HEK293T (cell line): Measurements from ENCODE around the gene STK16.

ENCODE experiments used
- CTCF ChIA-PET: fragments of 350-600 bp; formaldehyde crosslinking; extraction: SDS; loops from one replicate; lab custom pipeline; 2021; ENCODE audit warnings: antibody characterized with exemption, inconsistent platforms; lab: Yijun Ruan, JAX
- POLR2A ChIA-PET: fragments of 350-600 bp; formaldehyde crosslinking; extraction: SDS; loops from one replicate; lab custom pipeline; 2020; ENCODE audit warnings: antibody characterized with exemption, inconsistent platforms; lab: Yijun Ruan, JAX
- DNase-seq: peaks from one replicate; pipeline ENCODE4 v3.0.0; 2012; ENCODE audit warnings: mixed read lengths; ENCODE audit errors: extremely low spot score
- ARNT ChIP-seq: fragments of 450-650 bp; IDR thresholded peaks from 2 replicates; pipeline ENCODE4 v1.6.1; 2017; ENCODE audit warnings: mild to moderate bottlenecking
- BHLHE40 ChIP-seq: fragments of 450-650 bp; IDR thresholded peaks from 2 replicates; pipeline ENCODE4 v1.6.1; 2016; ENCODE audit warnings: mild to moderate bottlenecking, moderate library complexity, borderline replicate concordance
- CTBP1 ChIP-seq: fragments of 450-650 bp; IDR thresholded peaks from 2 replicates; pipeline ENCODE4 v1.6.1; 2016; ENCODE audit warnings: borderline replicate concordance
- ELF4 ChIP-seq: fragments of 450-650 bp; IDR thresholded peaks from 2 replicates; pipeline ENCODE4 v1.6.1; 2017; ENCODE audit warnings: antibody characterized with exemption
- FOXA1 ChIP-seq: fragments of 450-650 bp; IDR thresholded peaks from 2 replicates; pipeline ENCODE4 v1.6.1; 2016; ENCODE audit warnings: mild to moderate bottlenecking
- FOXK2 ChIP-seq: fragments of 450-650 bp; IDR thresholded peaks from 2 replicates; pipeline ENCODE4 v1.6.1; 2016; ENCODE audit warnings: mild to moderate bottlenecking
- FOXM1 ChIP-seq: fragments of 450-650 bp; IDR thresholded peaks from 2 replicates; pipeline ENCODE4 v1.6.1; 2017; ENCODE audit warnings: mild to moderate bottlenecking, borderline replicate concordance
- HDGF ChIP-seq: fragments of 450-650 bp; IDR thresholded peaks from 2 replicates; pipeline ENCODE4 v1.6.1; 2017; ENCODE audit warnings: antibody characterized with exemption, borderline replicate concordance
- L3MBTL2 ChIP-seq: fragments of 450-650 bp; conservative IDR thresholded peaks from 2 replicates; pipeline ENCODE4 v1.6.1; 2016; ENCODE audit warnings: mild to moderate bottlenecking
- LEF1 ChIP-seq: fragments of 450-650 bp; IDR thresholded peaks from 2 replicates; pipeline ENCODE4 v1.6.1; 2017; ENCODE audit warnings: mild to moderate bottlenecking, borderline replicate concordance
- NFRKB ChIP-seq: fragments of 450-650 bp; IDR thresholded peaks from 2 replicates; pipeline ENCODE4 v1.6.1; 2016; ENCODE audit warnings: mild to moderate bottlenecking, moderate library complexity
- PKNOX1 ChIP-seq: fragments of 450-650 bp; IDR thresholded peaks from 2 replicates; pipeline ENCODE4 v1.6.1; 2016
- SP1 ChIP-seq: fragments of 450-650 bp; IDR thresholded peaks from 2 replicates; pipeline ENCODE4 v1.6.1; 2017
- SUZ12 ChIP-seq: fragments of 450-650 bp; IDR thresholded peaks from 2 replicates; pipeline ENCODE4 v1.6.1; 2016; ENCODE audit warnings: mild to moderate bottlenecking
- TARDBP ChIP-seq: fragments of 450-650 bp; IDR thresholded peaks from 2 replicates; pipeline ENCODE4 v1.6.1; 2016
- ZNF384 ChIP-seq: fragments of 450-650 bp; IDR thresholded peaks from 2 replicates; pipeline ENCODE4 v1.6.1; 2016

The STK16 gene

GRCh38 chr2:219249203-219249980, 4.1 kb downstream of the STK16 start:
- POLR2A ChIA-PET: interaction anchor here (0.9 to 2.6 kb wide), 6 partner anchors 20 to 46 kb away, joined by 3 to 7 read pairs (median 6); partner anchors contain the start of genes ANKZF1, ATG9A, DNAJB2 and ZFAND2B
- CTCF ChIA-PET: interaction anchor here (1.4 kb wide), 1 partner anchor 45 kb away, joined by 5 read pairs; no protein-coding TSS in a partner anchor
- TF ChIP-seq BHLHE40 (no peak), ZNF384 (no peak), ARNT (no peak), TARDBP (no peak), SUZ12 (no peak), NFRKB (no peak), L3MBTL2 (no peak), FOXM1 (no peak), ELF4 (no peak)
- no peak for DNase-seq

GRCh38 chr2:219250049-219250781, 4.9 kb downstream of the STK16 start:
- TF ChIP-seq CTBP1: no peak
- no peak for TF ChIP-seq HDGF
- no peak for TF ChIP-seq FOXK2
- no peak for TF ChIP-seq NFRKB
- no peak for TF ChIP-seq ZNF384
- no peak for TF ChIP-seq PKNOX1
- ChIA-PET POLR2A (interaction anchor here (1.0 to 1.9 kb wide), 4 partner anchors 20 to 45 kb away, joined by 3 to 7 read pairs (median 6); partner anchors contain the start of genes ANKZF1, ATG9A and ZFAND2B), CTCF (interaction anchor here (1.4 kb wide), 1 partner anchor 44 kb away, joined by 5 read pairs; no protein-coding TSS in a partner anchor)

GRCh38 chr2:219251656-219252055, 6.4 kb downstream of the STK16 start:
- CTCF ChIA-PET: interaction anchor here (1.6 kb wide), 1 partner anchor 43 kb away, joined by 5 read pairs; no protein-coding TSS in a partner anchor
- no peak for DNase-seq
- POLR2A ChIA-PET: interaction anchor here (0.9 to 1.6 kb wide), 3 partner anchors 9 to 22 kb away, joined by 3 to 6 read pairs (median 5); partner anchors contain the start of genes ANKZF1 and ATG9A
- no peak for TF ChIP-seq LEF1
- TF ChIP-seq SUZ12: no peak
- TF ChIP-seq TARDBP: no peak
- TF ChIP-seq SP1: no peak
- TF ChIP-seq HDGF: no peak
- no peak for TF ChIP-seq FOXA1
- TF ChIP-seq ELF4: no peak
- TF ChIP-seq NFRKB: no peak
- no peak for TF ChIP-seq ZNF384
- no peak for TF ChIP-seq FOXK2
- TF ChIP-seq BHLHE40: no peak
- no peak for TF ChIP-seq FOXM1
- no peak for TF ChIP-seq L3MBTL2
- no peak for TF ChIP-seq ARNT
- TF ChIP-seq PKNOX1: no peak
- no peak for TF ChIP-seq CTBP1

More at GRCh38 chr2:219250049-219250781, 4.9 kb downstream of the STK16 start:
- no peak for DNase-seq

- ChIA-PET CTCF (interaction anchor here (1.6 kb wide), 1 partner anchor 43 kb away, joined by 5 read pairs; no protein-coding TSS in a partner anchor), POLR2A (interaction anchor here (0.9 to 1.6 kb wide), 3 partner anchors 9 to 22 kb away, joined by 3 to 6 read pairs (median 5); partner anchors contain the start of genes ANKZF1 and ATG9A)
- TF ChIP-seq TARDBP (no peak), ARNT (no peak), CTBP1 (no peak), L3MBTL2 (no peak), NFRKB (no peak), FOXK2 (no peak), FOXM1 (no peak), ELF4 (no peak), LEF1 (no peak), ZNF384 (no peak), FOXA1 (no peak), SUZ12 (no peak), SP1 (no peak), BHLHE40 (no peak), HDGF (no peak), PKNOX1 (no peak)
- DNase-seq: no peak
These were observed 6.8 kb downstream of the STK16 start for GRCh38 chr2:219252084-219252483.

GRCh38 chr2:219252570-219252899, 7.3 kb downstream of the STK16 start:
- DNase-seq: no peak
- TF ChIP-seq SUZ12 (no peak), HDGF (no peak), NFRKB (no peak), PKNOX1 (no peak), ARNT (no peak), FOXA1 (no peak)
- CTCF ChIA-PET: interaction anchor here (0.5 to 1.6 kb wide), 3 partner anchors 9 to 289 kb away, joined by 3 to 5 read pairs (median 3); no protein-coding TSS in a partner anchor
- POLR2A ChIA-PET: interaction anchor here (0.6 to 1.6 kb wide), 2 partner anchors 23 to 126 kb away, joined by 3 to 5 read pairs; partner anchors contain the start of genes ANKZF1 and ATG9A
